ENCODE results near the gene SORCS2.

- no peak for TF ChIP-seq EP300 (IDR thresholded peaks at IDR 0.05; ENCODE audit: borderline replicate concordance)
- TF ChIP-seq CEBPB (IDR thresholded peaks at IDR 0.05) = no peak
- no peak for TF ChIP-seq TCF12 (IDR thresholded peaks at IDR 0.05; ENCODE audit: low read depth)
- TF ChIP-seq TEAD4 (IDR thresholded peaks at IDR 0.05) = no peak
- TF ChIP-seq MAX (IDR thresholded peaks at IDR 0.05) = no peak
- TF ChIP-seq REST (IDR thresholded peaks at IDR 0.05; ENCODE audit: low read depth) = no peak
- no peak for TF ChIP-seq USF1 (IDR thresholded peaks at IDR 0.05)
- TF ChIP-seq CREB1 (IDR thresholded peaks at IDR 0.05; ENCODE audit: low read depth) = no peak
- no peak for TF ChIP-seq NFIC (IDR thresholded peaks at IDR 0.05)
- TF ChIP-seq TAF1 (IDR thresholded peaks at IDR 0.05; ENCODE audit: low read depth) = no peak
- no peak for TF ChIP-seq RAD21 (IDR thresholded peaks at IDR 0.05; ENCODE audit: low read depth)
- TF ChIP-seq YY1 (IDR thresholded peaks at IDR 0.05; ENCODE audit: low read depth) = no peak
- no peak for TF ChIP-seq FOXM1 (IDR thresholded peaks at IDR 0.05; ENCODE audit: borderline replicate concordance, low read depth)
- no peak for TF ChIP-seq ZBTB7A (IDR thresholded peaks at IDR 0.05; ENCODE audit: low read depth)
Measured at GRCh38 chr4:7427831-7428260, 235.5 kb downstream of the SORCS2 start.

Data from Ishikawa (cell line).